Right lobe of liver (tissue), 4 donors: ENCODE results near the gene ATP5MK.

Experiments used
- CTCF ChIP-seq, 4 donors: fragments of 200-600 bp in 3 of 4; fragments of 450-650 bp in 1 of 4; IDR thresholded peaks; one replicate each; pipeline versions ENCODE4 v1.5.1 to v1.8.0; 2016 to 2022; ENCODE audit warnings: antibody characterized with exemption in 4 of 4, mild to moderate bottlenecking in 2 of 4
- POLR2A ChIP-seq: fragments of 450-650 bp; IDR thresholded peaks from one replicate; pipeline ENCODE4 v1.6.1; 2017; ENCODE audit warnings: antibody characterized with exemption, mild to moderate bottlenecking
- donor health status: DM: no; HTN: no; CAD: no.
- donor health status: DM: no; HTN: no; CAD: no.
- donor health status: DM: no; HTN: yes; CAD: no.

DNA sequence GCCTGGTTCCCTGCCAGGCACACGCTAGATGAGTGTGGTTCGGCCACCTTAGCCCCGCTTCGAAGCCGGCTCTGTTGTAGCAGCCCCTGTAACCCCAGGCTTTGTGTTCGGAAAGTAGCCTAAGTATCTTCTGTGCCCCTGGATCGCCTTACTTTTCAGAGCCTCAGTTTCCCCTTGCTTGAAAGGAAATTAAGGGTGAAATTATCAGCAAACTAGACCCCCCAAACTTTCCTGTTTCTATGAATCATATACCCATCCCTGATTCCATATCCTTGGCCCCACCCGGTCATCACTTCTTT lies 463 bp upstream of the ATP5MK start:
- TF ChIP-seq CTCF (IDR thresholded peaks at IDR 0.05) (no peak), POLR2A (no peak)
